HepG2 (cell line): ENCODE data around the gene TGDS. TPM values are rescaled to one million over a fixed set of nuclear protein-coding genes. Genes with fewer than 3 reads are reported as not detected.

ENCODE experiments used
- ATAC-seq: fragments of 200-7000 bp; cut with Tn5 transposase; 3 replicates; pipeline ENCODE4 v1.9.1; 2020; ENCODE audit warnings: mild to moderate bottlenecking, moderate library complexity
- BruUV-seq: library from RNA; stranded (reverse); fragments of 400-500 nt; replicated peaks from 2 replicates; lab custom pipeline; 2021; lab: Mats Ljungman, UMichigan
- CTCF ChIA-PET: fragments of 300-600 bp; formaldehyde crosslinking; extraction: SDS; loops from one replicate; lab custom pipeline; 2021; ENCODE audit warnings: low total read pairs, inconsistent platforms, low intra/inter-chr PET ratio; lab: Yijun Ruan, JAX
- POLR2A ChIA-PET: fragments of 350-600 bp; sonication (Branson Sonifier 250); formaldehyde crosslinking; loops from one replicate; lab custom pipeline; 2020; ENCODE audit warnings: antibody characterized with exemption, inconsistent platforms; lab: Yijun Ruan, JAX
- DNase-seq: peaks from one replicate; pipeline ENCODE4 v3.0.0-alpha.2; 2015; ENCODE audit warnings: low spot score
- FAIRE-seq: peaks from 3 replicates; lab custom pipeline; 2011; peaks lifted over from hg19 to GRCh38; lab: Jason Lieb, UNC
- H2AFZ ChIP-seq: one replicate; pipeline ENCODE4 v1.6.1; 2011; ENCODE audit warnings: low read length, inconsistent platforms
- H3K27ac ChIP-seq: fragments of 300-600 bp; 3 replicates; pipeline ENCODE4 v1.8.0; 2011; ENCODE audit warnings: mixed run types, mild to moderate bottlenecking, mixed read lengths, low read length, inconsistent platforms; ENCODE audit not compliant: insufficient read depth; ENCODE audit errors: extremely low read length
- H3K27me3 ChIP-seq, 2 experiments: fragments of 200-600 bp in 1 of 2; 2 replicates in 1 of 2; 3 replicates in 1 of 2; pipeline versions ENCODE4 v1.6.0 to v1.8.0; 2011; ENCODE audit warnings: low read length in 2 of 2, mild to moderate bottlenecking in 2 of 2, moderate library complexity in 2 of 2, inconsistent platforms in 1 of 2; ENCODE audit not compliant: insufficient read depth in 2 of 2, control insufficient read depth in 1 of 2
- H3K36me3 ChIP-seq, 2 experiments: fragments of 200-600 bp in 1 of 2; replicated peaks in 1 of 2; 2 replicates in 1 of 2; 3 replicates in 1 of 2; pipeline versions ENCODE4 v1.5.1 to v1.8.0; 2011; ENCODE audit warnings: low read length in 2 of 2, inconsistent platforms in 1 of 2; ENCODE audit not compliant: insufficient read depth in 2 of 2, control insufficient read depth in 1 of 2
- H3K4me1 ChIP-seq: 2 replicates; pipeline ENCODE4 v1.5.1; 2012; ENCODE audit warnings: low read length, inconsistent platforms; ENCODE audit not compliant: insufficient read depth
- H3K4me2 ChIP-seq: 2 replicates; pipeline ENCODE4 v1.6.0; 2011; ENCODE audit warnings: low read depth, low read length, inconsistent platforms
- H3K4me3 ChIP-seq, 3 experiments: fragments of 200-600 bp in 1 of 3; sonication (generic), shearing (Covaris generic) in 1 of 3; replicated peaks in 1 of 3; 2 replicates each; pipeline ENCODE4 v1.5.1; 2011 to 2016; ENCODE audit warnings: low read length in 3 of 3, inconsistent platforms in 2 of 3, low read depth in 2 of 3, mild to moderate bottlenecking in 2 of 3, control low read depth in 1 of 3, mixed read lengths in 1 of 3; ENCODE audit not compliant: insufficient read depth in 1 of 3
- H3K79me2 ChIP-seq: one replicate; pipeline ENCODE4 v1.6.1; 2011; ENCODE audit warnings: low read length, inconsistent platforms; ENCODE audit not compliant: insufficient read depth
- H3K9ac ChIP-seq: 2 replicates; pipeline ENCODE4 v1.6.0; 2011; ENCODE audit warnings: mild to moderate bottlenecking, low read depth, low read length, inconsistent platforms; ENCODE audit not compliant: insufficient read depth
- H3K9me3 ChIP-seq: 2 replicates; pipeline ENCODE4 v1.5.1; 2012; ENCODE audit warnings: mild to moderate bottlenecking, low read length
- H4K20me1 ChIP-seq: 2 replicates; pipeline ENCODE4 v1.6.0; 2011; ENCODE audit warnings: inconsistent platforms, mild to moderate bottlenecking, low read length, moderate library complexity; ENCODE audit not compliant: insufficient read depth
- ATM ChIP-seq: fragments of 450-650 bp; IDR thresholded peaks from 2 replicates; pipeline ENCODE4 v1.7.1; 2017; ENCODE audit warnings: mild to moderate bottlenecking, borderline replicate concordance
- HOXD1 ChIP-seq: sonication (generic); formaldehyde crosslinking; IDR thresholded peaks from 2 replicates; pipeline ENCODE4 v1.5.0; 2020; ENCODE audit warnings: missing genetic modification reagents
- ISX ChIP-seq: sonication (generic); formaldehyde crosslinking; conservative IDR thresholded peaks from 2 replicates; pipeline ENCODE4 v1.5.0; 2020; ENCODE audit warnings: missing genetic modification reagents
- MAFF ChIP-seq: IDR thresholded peaks from 2 replicates; pipeline ENCODE4 v1.6.1; 2011; ENCODE audit warnings: low read depth, low read length, improper control_type of control experiment
- MEIS1 ChIP-seq: sonication (generic); formaldehyde crosslinking; IDR thresholded peaks from 2 replicates; pipeline ENCODE4 v1.9.0; 2021; ENCODE audit warnings: mild to moderate bottlenecking, missing genetic modification reagents, moderate library complexity, borderline replicate concordance
- NKX3-1 ChIP-seq: sonication (generic); formaldehyde crosslinking; IDR thresholded peaks from 2 replicates; pipeline ENCODE4 v1.5.0; 2020; ENCODE audit warnings: missing genetic modification reagents
- RORA ChIP-seq: sonication (generic); formaldehyde crosslinking; IDR thresholded peaks from 2 replicates; pipeline ENCODE4 v1.5.0; 2020; ENCODE audit warnings: mild to moderate bottlenecking, missing genetic modification reagents, moderate library complexity
- SP140L ChIP-seq: sonication (generic); formaldehyde crosslinking; IDR thresholded peaks from 2 replicates; pipeline ENCODE4 v1.4.0; 2020; ENCODE audit warnings: missing genetic modification reagents, borderline replicate concordance
- ZNF317 ChIP-seq: sonication (generic); formaldehyde crosslinking; IDR thresholded peaks from 2 replicates; pipeline ENCODE4 v1.5.0; 2020; ENCODE audit warnings: mild to moderate bottlenecking, missing genetic modification reagents
- ZNF441 ChIP-seq: sonication (generic); formaldehyde crosslinking; IDR thresholded peaks from 2 replicates; pipeline ENCODE4 v1.7.0; 2021; ENCODE audit warnings: missing genetic modification reagents, borderline replicate concordance
- ZNF543 ChIP-seq: sonication (generic); formaldehyde crosslinking; IDR thresholded peaks from 2 replicates; pipeline ENCODE4 v1.4.0; 2020; ENCODE audit warnings: mild to moderate bottlenecking, missing genetic modification reagents
- ZNF703 ChIP-seq: sonication (generic); formaldehyde crosslinking; IDR thresholded peaks from 2 replicates; pipeline ENCODE4 v1.5.1; 2020; ENCODE audit warnings: missing genetic modification reagents, mild to moderate bottlenecking, moderate library complexity, borderline replicate concordance
- ZNF788 ChIP-seq: sonication (generic); formaldehyde crosslinking; IDR thresholded peaks from 2 replicates; pipeline ENCODE4 v1.5.0; 2020; ENCODE audit warnings: mild to moderate bottlenecking, missing genetic modification reagents, borderline replicate concordance
- ZNF792 ChIP-seq: IDR thresholded peaks from 2 replicates; pipeline ENCODE4 v1.6.1; 2016
- WGBS: methylation state at CpG from one replicate; pipeline ENCODE4 v1.1.6; 2017; ENCODE audit warnings: low lambda C conversion rate; 5-methylcytosine and 5-hydroxymethylcytosine counted together
- in situ Hi-C: cut with HindIII; loops from 2 replicates; pipeline ENCODE4 v1.10.0; 2017; ENCODE audit warnings: low pct_unique_long_range_greater_than_20kb; ENCODE audit not compliant: extremely low pct_ligation_motif_present
- intact Hi-C: fragments of 100-400 bp; cut with micrococcal nuclease; formaldehyde crosslinking; loops from one replicate; pipeline ENCODE4 v1.10.0; 2022; ENCODE audit not compliant: unreplicated experiment
- polyA plus RNA-seq, 8 experiments: library from polyadenylated mRNA; depleted of rRNA in 3 of 8; stranded (reverse) in 7 of 8; unstranded in 1 of 8; fragments of >200 nt; fragmentation: Illumina TruSeq in 4 of 8; extraction: Trizol in 4 of 8; gene quantifications; 2 replicates each; pipeline versions ENCODE4 v1.2.1 to v1.2.3, GENCODE V29; 2011 to 2016; ENCODE audit warnings: low read depth in 4 of 8, missing spikeins in 1 of 8, mixed read lengths in 1 of 8; ENCODE audit not compliant: insufficient read depth in 1 of 8
- total RNA-seq, 5 experiments: library from RNA; depleted of rRNA; stranded (reverse); fragments of >200 nt; fragmentation: Illumina TruSeq; extraction: Trizol; gene quantifications; 2 replicates each; pipeline ENCODE4 v1.2.3, GENCODE V29; 2016; ENCODE audit warnings: low read depth in 1 of 5
- TF ChIP-seq, protein P1 (sequence below): sonication (generic); formaldehyde crosslinking; IDR thresholded peaks from 2 replicates; pipeline ENCODE4 v1.5.0; 2020; ENCODE audit warnings: mild to moderate bottlenecking, low read depth, missing genetic modification reagents, borderline replicate concordance
- TF ChIP-seq, protein P2 (sequence below): sonication (generic); formaldehyde crosslinking; IDR thresholded peaks from 2 replicates; pipeline ENCODE4 v1.8.0; 2022; ENCODE audit warnings: missing genetic modification reagents, low read depth, mild to moderate bottlenecking, borderline replicate concordance
- TF ChIP-seq, protein P3 (sequence below): sonication (generic); formaldehyde crosslinking; IDR thresholded peaks from 2 replicates; pipeline ENCODE4 v1.8.1; 2023; ENCODE audit warnings: mild to moderate bottlenecking, missing genetic modification reagents
- TF ChIP-seq, protein P4 (sequence below): IDR thresholded peaks from 2 replicates; pipeline ENCODE4 v1.6.1; 2018; ENCODE audit warnings: missing genetic modification reagents

Gene TGDS
- total and polyA plus RNA-seq, 2 of the 13 experiments (the other 11 are each of a cell fraction or from before 2014, with no cell fraction given) = 15.5 to 17.9 TPM

DNA sequence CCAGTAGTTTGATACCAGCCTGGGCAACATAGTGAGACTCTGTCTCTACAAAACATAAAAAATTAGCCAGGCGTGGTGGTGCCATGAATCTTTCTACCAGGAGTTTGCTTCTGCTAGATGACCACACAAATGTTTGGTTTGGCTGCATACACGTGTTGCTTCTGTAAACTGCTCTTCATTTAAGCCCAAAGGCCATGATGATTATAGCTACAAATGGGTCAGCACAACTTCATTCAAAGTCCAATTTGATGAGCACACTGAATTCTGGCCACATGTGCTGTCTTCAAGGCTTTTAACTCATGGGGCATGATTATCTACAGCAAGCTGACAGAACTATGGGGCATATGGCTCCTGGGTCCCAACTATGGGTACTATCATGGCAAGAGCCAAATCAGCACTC, 70.2 kb downstream of the TGDS start:
- no peak for FAIRE-seq
- Histone ChIP-seq H3K79me2 (no peaks in the 10 kb centered on the region), H3K36me3 (no peaks in the 10 kb centered on the region), H3K27me3 (peaks cover 0 to 4% of the 10 kb centered on the region in 2 experiments; a peak in 2 of 5 replicates), H4K20me1 (no peaks in the 10 kb centered on the region), H3K4me3 (no peak overlapping the region), H3K9ac (no peak overlapping the region), H3K4me1 (peaks cover 4% of the 10 kb centered on the region; the same call in 1 of the 2 replicates), H3K4me2 (no peak overlapping the region), H3K27ac (no peak overlapping the region), H3K9me3 (no peaks in the 10 kb centered on the region), H2AFZ (no peak overlapping the region)
- in situ Hi-C loops = no loop called here
- 60% methylated on average over 1 of the region's 2 CpGs for WGBS
- no peak for ATAC-seq
- no TSS peak for BruUV-seq
- POLR2A ChIA-PET = no interaction called here
- DNase-seq = no peak
- CTCF ChIA-PET = no interaction called here
- TF ChIP-seq ZNF441 (no peak), MEIS1 (CRISPR knock-in tag) (no peak), ZNF792 (CRISPR knock-in tag) (no peak)
- TF ChIP-seq, protein P1, sequence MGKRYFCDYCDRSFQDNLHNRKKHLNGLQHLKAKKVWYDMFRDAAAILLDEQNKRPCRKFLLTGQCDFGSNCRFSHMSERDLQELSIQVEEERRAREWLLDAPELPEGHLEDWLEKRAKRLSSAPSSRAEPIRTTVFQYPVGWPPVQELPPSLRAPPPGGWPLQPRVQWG (CRISPR knock-in tag) = no peak
- TF ChIP-seq, protein P2, sequence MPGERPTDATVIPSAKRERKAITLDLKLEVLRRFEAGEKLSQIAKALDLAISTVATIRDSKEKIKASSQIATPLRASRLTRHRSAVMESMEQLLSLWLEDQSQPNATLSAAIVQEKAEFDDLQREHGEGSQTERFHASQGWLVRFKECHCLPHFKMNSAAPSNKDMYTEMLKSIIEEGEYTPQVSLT (CRISPR knock-in tag) = no peak
- TF ChIP-seq, protein P3, sequence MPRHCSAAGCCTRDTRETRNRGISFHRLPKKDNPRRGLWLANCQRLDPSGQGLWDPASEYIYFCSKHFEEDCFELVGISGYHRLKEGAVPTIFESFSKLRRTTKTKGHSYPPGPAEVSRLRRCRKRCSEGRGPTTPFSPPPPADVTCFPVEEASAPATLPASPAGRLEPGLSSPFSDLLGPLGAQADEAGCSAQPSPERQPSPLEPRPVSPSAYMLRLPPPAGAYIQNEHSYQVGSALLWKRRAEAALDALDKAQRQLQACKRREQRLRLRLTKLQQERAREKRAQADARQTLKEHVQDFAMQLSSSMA (CRISPR knock-in tag) = no peak
- intact Hi-C loops = no loop called here

DNA sequence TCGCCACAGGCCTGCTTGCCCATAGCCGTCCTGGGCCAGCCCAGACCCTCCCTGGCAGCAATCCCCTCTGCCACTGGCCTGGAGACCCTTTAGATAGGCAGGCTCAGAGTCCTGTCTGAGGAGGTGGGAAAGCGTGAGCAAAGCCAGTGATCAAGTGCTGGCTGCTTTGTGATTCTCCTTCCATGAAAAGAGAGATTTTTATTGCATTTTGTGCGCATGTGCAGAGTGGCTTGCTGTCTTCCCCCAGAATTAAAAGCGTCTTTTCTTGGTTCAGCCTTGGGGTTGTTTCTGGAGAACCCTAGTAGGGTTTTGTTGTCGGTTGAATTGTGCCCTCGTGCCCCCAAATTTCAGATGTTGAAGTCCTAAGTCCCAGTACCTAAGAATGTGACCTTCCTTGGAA, 71.5 kb downstream of the TGDS start:
- FAIRE-seq (no peak), DNase-seq (no peak), ATAC-seq (no peak)
- ChIA-PET POLR2A (no interaction called here), CTCF (no interaction called here)
- intact Hi-C loops = no loop called here
- Histone ChIP-seq H3K36me3 (no peaks in the 10 kb centered on the region), H3K9me3 (no peaks in the 10 kb centered on the region), H3K4me1 (peaks cover 4% of the 10 kb centered on the region; the same call in 1 of the 2 replicates), H2AFZ (no peak overlapping the region), H3K4me3 (no peak overlapping the region), H4K20me1 (no peaks in the 10 kb centered on the region), H3K9ac (no peak overlapping the region), H3K27me3 (peaks cover 0 to 4% of the 10 kb centered on the region in 2 experiments; a peak in 2 of 5 replicates), H3K79me2 (no peaks in the 10 kb centered on the region), H3K27ac (no peak overlapping the region), H3K4me2 (no peak overlapping the region)
- WGBS = 24% methylated on average over 5 of the region's 7 CpGs
- in situ Hi-C loops = no loop called here
- no TSS peak for BruUV-seq
- no peak for TF ChIP-seq ZNF317 (CRISPR knock-in tag)
- TF ChIP-seq, protein P4, sequence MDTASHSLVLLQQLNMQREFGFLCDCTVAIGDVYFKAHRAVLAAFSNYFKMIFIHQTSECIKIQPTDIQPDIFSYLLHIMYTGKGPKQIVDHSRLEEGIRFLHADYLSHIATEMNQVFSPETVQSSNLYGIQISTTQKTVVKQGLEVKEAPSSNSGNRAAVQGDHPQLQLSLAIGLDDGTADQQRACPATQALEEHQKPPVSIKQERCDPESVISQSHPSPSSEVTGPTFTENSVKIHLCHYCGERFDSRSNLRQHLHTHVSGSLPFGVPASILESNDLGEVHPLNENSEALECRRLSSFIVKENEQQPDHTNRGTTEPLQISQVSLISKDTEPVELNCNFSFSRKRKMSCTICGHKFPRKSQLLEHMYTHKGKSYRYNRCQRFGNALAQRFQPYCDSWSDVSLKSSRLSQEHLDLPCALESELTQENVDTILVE (CRISPR knock-in tag) = no peak
- TF ChIP-seq ISX (CRISPR knock-in tag) = no peak
- no peak for TF ChIP-seq HOXD1 (CRISPR knock-in tag)
- no peak for TF ChIP-seq SP140L (CRISPR knock-in tag)
- no peak for TF ChIP-seq NKX3-1 (CRISPR knock-in tag)
- TF ChIP-seq MAFF = no peak
- TF ChIP-seq RORA (CRISPR knock-in tag) = no peak
- TF ChIP-seq ZNF543 (CRISPR knock-in tag) = no peak
- TF ChIP-seq ATM = no peak
- no peak for TF ChIP-seq ZNF703 (CRISPR knock-in tag)
- TF ChIP-seq ZNF788 (CRISPR knock-in tag) = no peak
